NOMO-1 treated with dmso at 0.1 percent for 144 hours (cell line): ENCODE results near the gene PDXK.
"Not testable (repeated sequence)": the region's sequence is repeated elsewhere in the genome, so short reads cannot be mapped to it uniquely, and the experiment has no call there.

Experiments used
- DNase-seq: peaks from one replicate; lab custom pipeline; 2025; ENCODE audit not compliant: unreplicated experiment; lab: John Stamatoyannopoulos, UW

The PDXK gene

GRCh38 chr21:43697758-43698643 lies 20.9 kb upstream of the PDXK start:
- no peak for DNase-seq

GRCh38 chr21:43699492-43699777 lies 19.5 kb upstream of the PDXK start:
- DNase-seq, result not testable (repeated sequence)

GRCh38 chr21:43699933-43700599 lies 18.9 kb upstream of the PDXK start:
- no peak for DNase-seq

- DNase-seq, result no peak
Measured at GRCh38 chr21:43701936-43702784, 16.8 kb upstream of the PDXK start.

- no peak for DNase-seq
Measured at GRCh38 chr21:43702785-43703034, 16.2 kb upstream of the PDXK start.

- peak; percentile 28 for DNase-seq
Measured at GRCh38 chr21:43703035-43703880, 15.7 kb upstream of the PDXK start.

GRCh38 chr21:43707462-43707861 lies 11.5 kb upstream of the PDXK start:
- no peak for DNase-seq

- DNase-seq, result no peak
Measured at GRCh38 chr21:43708745-43709381, 10.1 kb upstream of the PDXK start.

- DNase-seq, result no peak
Measured at GRCh38 chr21:43712268-43712942, 6.5 kb upstream of the PDXK start.

GRCh38 chr21:43713123-43713522 lies 5.8 kb upstream of the PDXK start:
- DNase-seq, result not testable (repeated sequence)

GRCh38 chr21:43716376-43717165 lies 2.4 kb upstream of the PDXK start:
- no peak for DNase-seq

GRCh38 chr21:43717166-43717853 lies 1.6 kb upstream of the PDXK start:
- DNase-seq, result no peak

- no peak for DNase-seq
Measured at GRCh38 chr21:43717967-43718871, 710 bp upstream of the PDXK start.

GRCh38 chr21:43719748-43720538 lies 1.0 kb downstream of the PDXK start:
- DNase-seq, result no peak

GRCh38 chr21:43720539-43721166 lies 1.7 kb downstream of the PDXK start:
- DNase-seq, result no peak

- no peak for DNase-seq
Measured at GRCh38 chr21:43721206-43721605, 2.3 kb downstream of the PDXK start.
